ENCODE data around the gene CACNB4.
"Not testable (repeated sequence)": the region's sequence is repeated elsewhere in the genome, so short reads cannot be mapped to it uniquely, and the experiment has no call there.

The CACNB4 gene

DNA sequence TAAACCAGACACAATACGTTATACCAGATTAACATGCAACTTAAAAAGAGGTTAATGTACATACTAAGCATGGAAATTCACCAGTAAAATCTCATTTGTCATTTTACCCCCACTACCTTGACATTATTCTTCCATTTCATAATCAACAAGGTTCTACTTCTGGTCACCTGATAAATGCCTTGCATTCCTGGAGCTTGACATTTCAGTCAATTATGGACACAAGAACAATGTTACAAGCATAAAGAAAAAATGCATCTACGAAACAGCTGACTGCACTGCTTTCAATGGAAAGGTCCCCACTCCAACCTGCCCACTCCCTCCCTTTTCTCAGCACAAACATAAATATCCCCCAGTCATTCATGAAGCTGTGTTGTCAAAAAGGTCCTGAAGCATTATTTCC, 302.1 kb downstream of the CACNB4 start:
- in situ Hi-C loops (cut with MboI; ENCODE audit: low pct_unique_long_range_greater_than_20kb, low sequenced_read_pairs, unreplicated experiment): no loop called here
- TF ChIP-seq CTCF (IDR thresholded peaks at IDR 0.05; ENCODE audit: extremely low read depth, insufficient read depth, missing control alignments): no peak
- no peak for DNase-seq (ENCODE audit: low spot score)

GRCh38 chr2:151795646-151796240, 303.1 kb downstream of the CACNB4 start:
- no peak for DNase-seq (ENCODE audit: low spot score)
- in situ Hi-C loops (cut with MboI; ENCODE audit: low pct_unique_long_range_greater_than_20kb, low sequenced_read_pairs, unreplicated experiment): no loop called here
- no peak for TF ChIP-seq CTCF (IDR thresholded peaks at IDR 0.05; ENCODE audit: extremely low read depth, insufficient read depth, missing control alignments)

- in situ Hi-C loops (cut with MboI; ENCODE audit: low pct_unique_long_range_greater_than_20kb, low sequenced_read_pairs, unreplicated experiment); DNase-seq (ENCODE audit: low spot score): not testable (repeated sequence)
Measured at GRCh38 chr2:151794422-151794821, 304.4 kb downstream of the CACNB4 start.

DNA sequence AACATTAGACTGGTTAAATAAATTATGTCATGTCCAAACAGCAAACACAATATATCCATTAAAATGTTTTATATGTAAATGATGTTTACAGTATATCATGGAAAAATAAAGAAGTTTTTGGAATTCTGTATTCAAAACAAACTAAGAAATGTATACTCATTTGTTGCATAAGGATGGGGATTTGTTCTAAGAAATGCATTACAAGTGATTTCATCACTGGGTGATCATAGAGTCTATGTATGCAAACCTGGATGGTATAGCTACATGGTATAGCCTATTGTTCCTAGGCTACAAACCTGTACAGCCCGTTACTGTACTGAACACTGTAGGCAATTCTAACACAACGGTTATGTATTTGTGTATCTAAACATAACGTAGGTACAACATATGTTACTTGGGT, 305.7 kb downstream of the CACNB4 start:
- DNase-seq (ENCODE audit: low spot score): no peak
- in situ Hi-C loops (cut with MboI; ENCODE audit: low pct_unique_long_range_greater_than_20kb, low sequenced_read_pairs, unreplicated experiment): no loop called here
- TF ChIP-seq CTCF (IDR thresholded peaks at IDR 0.05; ENCODE audit: extremely low read depth, insufficient read depth, missing control alignments): no peak

GRCh38 chr2:151792589-151792988, 306.3 kb downstream of the CACNB4 start:
- no peak for DNase-seq (ENCODE audit: low spot score)
- in situ Hi-C loops (cut with MboI; ENCODE audit: low pct_unique_long_range_greater_than_20kb, low sequenced_read_pairs, unreplicated experiment): no loop called here
- no peak for TF ChIP-seq CTCF (IDR thresholded peaks at IDR 0.05; ENCODE audit: extremely low read depth, insufficient read depth, missing control alignments)

- DNase-seq (ENCODE audit: low spot score): no peak
- no peak for TF ChIP-seq CTCF (IDR thresholded peaks at IDR 0.05; ENCODE audit: extremely low read depth, insufficient read depth, missing control alignments)
- in situ Hi-C loops (cut with MboI; ENCODE audit: low pct_unique_long_range_greater_than_20kb, low sequenced_read_pairs, unreplicated experiment): no loop called here
Measured at GRCh38 chr2:151791545-151791944, 307.3 kb downstream of the CACNB4 start.

GRCh38 chr2:151790689-151791088, 308.2 kb downstream of the CACNB4 start:
- TF ChIP-seq CTCF (IDR thresholded peaks at IDR 0.05; ENCODE audit: extremely low read depth, insufficient read depth, missing control alignments): no peak
- DNase-seq (ENCODE audit: low spot score): no peak
- in situ Hi-C loops (cut with MboI; ENCODE audit: low pct_unique_long_range_greater_than_20kb, low sequenced_read_pairs, unreplicated experiment): no loop called here

Data from GM13977 (cell line).